Pancreas (tissue), 10 donors: Measurements from ENCODE around the gene INTS1. TPM values are rescaled to one million over a fixed set of nuclear protein-coding genes. Genes with fewer than 3 reads are reported as not detected.
"Not testable (repeated sequence)": the region's sequence is repeated elsewhere in the genome, so short reads cannot be mapped to it uniquely, and the experiment has no call there.

Experiments
- ATAC-seq, 4 donors: fragments of 200-7000 bp; cut with Tn5 transposase; one replicate each; pipeline versions ENCODE4 v1.8.0 to v1.9.1; 2020; ENCODE audit warnings: mild to moderate bottlenecking in 4 of 4, moderate library complexity in 4 of 4
- DNase-seq, 6 donors: peaks; one replicate each; pipeline ENCODE4 v3.0.0-alpha.2; 2020
- FAIRE-seq: peaks from 2 replicates; lab custom pipeline; 2012; peaks lifted over from hg19 to GRCh38; lab: Jason Lieb, UNC
- H3K27ac ChIP-seq, 4 donors: fragments of 200-600 bp; sonication (generic); 1 replicate in 3 of 4; 2 replicates in 1 of 4; pipeline versions ENCODE4 v1.5.0 to v1.8.0; 2020
- H3K27me3 ChIP-seq, 4 donors: fragments of 200-600 bp; one replicate each; pipeline ENCODE4 v1.8.0; 2021
- H3K36me3 ChIP-seq, 3 donors: fragments of 200-600 bp; sonication (generic) in 1 of 3; one replicate each; pipeline versions ENCODE4 v1.5.0 to v1.8.0; 2020 to 2021
- H3K4me1 ChIP-seq, 3 donors: fragments of 200-600 bp; one replicate each; pipeline ENCODE4 v1.8.0; 2021
- H3K4me3 ChIP-seq, 4 donors: fragments of 200-600 bp; sonication (generic) in 2 of 4; one replicate each; pipeline versions ENCODE4 v1.5.0 to v1.8.0; 2020 to 2021
- H3K9me3 ChIP-seq, 4 donors: fragments of 200-600 bp; one replicate each; pipeline ENCODE4 v1.8.0; 2021
- WGBS, 2 donors: extraction: QIAGEN DNeasy Blood & Tissue Kit; methylation state at CpG; one replicate each; pipeline ENCODE4 v1.1.7; 2013; 5-methylcytosine and 5-hydroxymethylcytosine counted together
- intact Hi-C, 3 donors: fragments of 100-400 bp; cut with DNase I; formaldehyde crosslinking; loops; one replicate each; pipeline versions ENCODE4 v1.11.1 to v1.14.2; 2022
- polyA plus RNA-seq, 2 donors: library from polyadenylated mRNA; stranded (reverse); fragments of 200-250 nt; gene quantifications; one replicate each; pipeline ENCODE4 v1.2.3, GENCODE V29; 2013
- total RNA-seq, 6 donors: library from RNA; stranded (reverse); fragmentation: NEBNext Ultra II Directional in 4 of 6; extraction: Animal tissue kit (Norgen Biotek cat#: 25700) in 4 of 6; gene quantifications; one replicate each; pipeline versions ENCODE4 v1.2.1 to v1.2.4, GENCODE V29; 2021 to 2023
- TF ChIP-seq, protein P1 (sequence below), 4 donors: fragments of 200-600 bp; sonication (generic) in 3 of 4; IDR thresholded peaks; one replicate each; pipeline versions ENCODE4 v1.5.0 to v1.8.0; 2021; ENCODE audit warnings: antibody characterized with exemption in 4 of 4
- donor health status: healthy with polysubstance abuse.
- donor health status: DM: no; HTN: no; CAD: no; lungs with moderate emphysema.
- donor health status: DM: no; HTN: no; CAD: no.
- donor health status: control.
- donor health status: control.
- donor health status: Bipolar disorder and iron deficiency.
- donor health status: DM: yes; HTN: yes; CAD: no.
- donor health status: DM: no; HTN: no; CAD: no.
- donor health status: DM: no; HTN: no; CAD: no.
- donor health status: DM: yes; HTN: yes; CAD: no.

INTS1 gene
- total and polyA plus RNA-seq, 8 donors, result 45.0 to 166 (median 62.2) TPM

DNA sequence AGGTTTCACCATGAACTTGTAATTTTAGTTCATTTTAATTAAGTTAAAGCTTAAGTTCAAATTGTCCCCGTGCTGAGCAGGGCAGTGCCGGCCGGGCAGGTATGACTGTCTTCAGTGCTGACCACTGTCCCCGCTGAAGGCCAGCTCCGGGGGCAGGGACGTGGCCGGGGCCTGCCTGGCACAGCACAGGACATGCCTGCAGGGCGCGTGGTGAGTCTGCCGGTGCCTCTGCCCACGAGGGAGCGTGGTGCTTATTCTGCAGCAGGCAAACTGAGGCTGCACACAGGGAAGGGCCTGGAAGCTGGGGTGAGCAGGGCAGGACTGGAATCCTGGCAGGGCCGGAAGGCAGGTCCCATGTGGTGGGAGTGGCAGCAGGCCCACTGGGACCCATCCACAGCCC lies 54.7 kb downstream of the INTS1 start:
- no peak overlapping the region for H3K27ac ChIP-seq

DNA sequence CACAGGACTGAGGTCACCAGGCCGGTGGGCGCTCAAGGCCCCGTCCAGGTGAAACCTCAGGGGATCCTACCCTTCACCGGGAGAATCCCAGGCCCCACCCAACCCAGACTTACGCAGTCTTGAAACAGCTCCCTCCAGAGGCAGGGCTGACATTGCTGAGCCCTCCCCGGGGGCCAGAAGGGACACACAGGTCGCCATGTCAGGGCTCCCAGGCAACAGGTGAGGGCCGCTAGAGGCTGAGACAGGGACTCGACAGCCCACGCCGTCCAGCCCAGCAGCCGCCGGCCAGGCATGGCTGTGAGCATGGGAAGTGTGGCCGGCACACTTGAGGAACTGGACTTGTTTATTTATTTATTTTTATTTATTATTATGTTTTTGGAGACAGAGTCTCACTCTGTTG lies 55.2 kb downstream of the INTS1 start:
- WGBS, 2 donors, result 92 to 93% methylated on average over 14 of the region's 14 CpGs
- TF ChIP-seq, protein P1, sequence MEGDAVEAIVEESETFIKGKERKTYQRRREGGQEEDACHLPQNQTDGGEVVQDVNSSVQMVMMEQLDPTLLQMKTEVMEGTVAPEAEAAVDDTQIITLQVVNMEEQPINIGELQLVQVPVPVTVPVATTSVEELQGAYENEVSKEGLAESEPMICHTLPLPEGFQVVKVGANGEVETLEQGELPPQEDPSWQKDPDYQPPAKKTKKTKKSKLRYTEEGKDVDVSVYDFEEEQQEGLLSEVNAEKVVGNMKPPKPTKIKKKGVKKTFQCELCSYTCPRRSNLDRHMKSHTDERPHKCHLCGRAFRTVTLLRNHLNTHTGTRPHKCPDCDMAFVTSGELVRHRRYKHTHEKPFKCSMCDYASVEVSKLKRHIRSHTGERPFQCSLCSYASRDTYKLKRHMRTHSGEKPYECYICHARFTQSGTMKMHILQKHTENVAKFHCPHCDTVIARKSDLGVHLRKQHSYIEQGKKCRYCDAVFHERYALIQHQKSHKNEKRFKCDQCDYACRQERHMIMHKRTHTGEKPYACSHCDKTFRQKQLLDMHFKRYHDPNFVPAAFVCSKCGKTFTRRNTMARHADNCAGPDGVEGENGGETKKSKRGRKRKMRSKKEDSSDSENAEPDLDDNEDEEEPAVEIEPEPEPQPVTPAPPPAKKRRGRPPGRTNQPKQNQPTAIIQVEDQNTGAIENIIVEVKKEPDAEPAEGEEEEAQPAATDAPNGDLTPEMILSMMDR (IDR thresholded peaks at IDR 0.05), result no peak
- no peak for ATAC-seq
- no peaks in the 10 kb centered on the region for H3K36me3 ChIP-seq
- DNase-seq, result no peak
- intact Hi-C loops, result loop anchor here in 1 of 3 donors (10.0 kb wide), 1 partner anchor 56 kb away; the partner anchor contains the start of gene INTS1
- no peaks in the 10 kb centered on the region for H3K27me3 ChIP-seq
- H3K4me1 ChIP-seq, result no peaks in the 10 kb centered on the region
- no peak overlapping the region for H3K27ac ChIP-seq
- no peak for FAIRE-seq
- H3K9me3 ChIP-seq, result no peaks in the 10 kb centered on the region
- no peak overlapping the region for H3K4me3 ChIP-seq

More for the DNA sequence above, 54.7 kb downstream of the INTS1 start:
- TF ChIP-seq, protein P1 (IDR thresholded peaks at IDR 0.05), result no peak
- no peak for FAIRE-seq
- no peak for ATAC-seq
- intact Hi-C loops, result loop anchor here in 1 of 3 donors (10.0 kb wide), 1 partner anchor 55 kb away; the partner anchor contains the start of gene INTS1
- no peak overlapping the region for H3K4me3 ChIP-seq
- no peaks in the 10 kb centered on the region for H3K36me3 ChIP-seq
- 91 to 95% methylated on average over 13 of the region's 13 CpGs for WGBS, 2 donors
- no peak for DNase-seq
- peaks cover 0 to 3% (median under 1%) of the 10 kb centered on the region in 3 donors for H3K4me1 ChIP-seq
- no peaks in the 10 kb centered on the region for H3K9me3 ChIP-seq
- H3K27me3 ChIP-seq, result no peaks in the 10 kb centered on the region

- Histone ChIP-seq H3K9me3 (no peaks in the 10 kb centered on the region), H3K4me3 (no peak overlapping the region), H3K27me3 (no peaks in the 10 kb centered on the region), H3K4me1 (no peaks in the 10 kb centered on the region), H3K27ac (peak overlapping the region in 1 of 4 donors; percentile 48), H3K36me3 (no peaks in the 10 kb centered on the region)
- intact Hi-C loops, result loop anchor here in 1 of 3 donors (10.0 kb wide), 1 partner anchor 57 kb away; the partner anchor contains the start of gene INTS1
- WGBS, 2 donors, result 73 to 77% methylated on average over 14 to 15 of the region's 15 CpGs
- TF ChIP-seq, protein P1 (IDR thresholded peaks at IDR 0.05), result no peak
- ATAC-seq (peak in 3 of 4 donors; percentile 28 to 64 (median 38)), FAIRE-seq (no peak), DNase-seq (no peak)
Observed at GRCh38 chr7:1447551-1448244, 56.5 kb downstream of the INTS1 start.

GRCh38 chr7:1447112-1447511 lies 57.1 kb downstream of the INTS1 start:
- FAIRE-seq (no peak), DNase-seq (no peak), ATAC-seq (no peak)
- 86 to 93% methylated on average over 11 of the region's 11 CpGs for WGBS, 2 donors
- intact Hi-C loops, result loop anchor here in 1 of 3 donors (10.0 kb wide), 1 partner anchor 58 kb away; the partner anchor contains the start of gene INTS1
- TF ChIP-seq, protein P1 (IDR thresholded peaks at IDR 0.05), result no peak
- H3K4me3 ChIP-seq, result no peak overlapping the region
- H3K27me3 ChIP-seq, result no peaks in the 10 kb centered on the region
- no peak overlapping the region for H3K27ac ChIP-seq
- H3K36me3 ChIP-seq, result no peaks in the 10 kb centered on the region
- no peaks in the 10 kb centered on the region for H3K9me3 ChIP-seq
- no peaks in the 10 kb centered on the region for H3K4me1 ChIP-seq

GRCh38 chr7:1446620-1447032 lies 57.6 kb downstream of the INTS1 start:
- no peak overlapping the region for H3K27ac ChIP-seq
- ATAC-seq (peak in 1 of 4 donors; percentile 31), FAIRE-seq (no peak), DNase-seq (no peak)
- TF ChIP-seq, protein P1 (IDR thresholded peaks at IDR 0.05), result no peak
- intact Hi-C loops, result loop anchor here in 1 of 3 donors (10.0 kb wide), 1 partner anchor 58 kb away; the partner anchor contains the start of gene INTS1
- WGBS, 2 donors, result 61 to 71% methylated on average over 17 of the region's 17 CpGs
- no peaks in the 10 kb centered on the region for H3K4me1 ChIP-seq
- H3K27me3 ChIP-seq, result no peaks in the 10 kb centered on the region
- no peaks in the 10 kb centered on the region for H3K9me3 ChIP-seq
- no peaks in the 10 kb centered on the region for H3K36me3 ChIP-seq
- no peak overlapping the region for H3K4me3 ChIP-seq

DNA sequence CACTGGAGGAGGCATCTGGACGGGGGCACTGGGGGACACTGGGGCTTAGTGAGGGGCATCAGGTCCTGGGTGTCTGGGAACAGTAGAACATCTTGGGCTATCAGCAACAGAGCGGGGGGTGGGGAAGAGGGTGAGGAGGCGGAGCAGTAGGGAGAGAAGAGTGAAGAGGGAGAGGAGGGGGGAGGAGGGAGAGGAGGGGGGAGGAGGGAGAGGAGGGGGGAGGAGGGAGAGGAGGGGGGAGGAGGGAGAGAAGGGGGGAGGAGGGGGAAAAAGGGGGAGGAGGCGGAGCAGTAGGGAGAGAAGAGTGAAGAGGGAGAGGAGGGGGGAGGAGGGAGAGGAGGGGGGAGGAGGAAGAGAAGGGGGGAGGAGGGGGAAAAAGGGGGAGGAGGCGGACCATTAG lies 58.2 kb downstream of the INTS1 start:
- WGBS, 2 donors, result 75 to 83% methylated on average over 2 to 3 of the region's 5 CpGs
- not testable (repeated sequence) for DNase-seq, H3K9me3 ChIP-seq, H3K27ac ChIP-seq, H3K4me3 ChIP-seq, ATAC-seq, FAIRE-seq, H3K27me3 ChIP-seq, H3K36me3 ChIP-seq, H3K4me1 ChIP-seq
- intact Hi-C loops, result loop anchor here in 1 of 3 donors (10.0 kb wide), 1 partner anchor 59 kb away; the partner anchor contains the start of gene INTS1
